ENCODE measurements around the gene TMOD1. TPM values are rescaled to one million over a fixed set of nuclear protein-coding genes. Genes with fewer than 3 reads are reported as not detected.
"Not testable (repeated sequence)": the region's sequence is repeated elsewhere in the genome, so short reads cannot be mapped to it uniquely, and the experiment has no call there.

Gene TMOD1
- total RNA-seq, 4 donors from 2014 or later = 1.8 to 4.9 (median 2.9) TPM

DNA sequence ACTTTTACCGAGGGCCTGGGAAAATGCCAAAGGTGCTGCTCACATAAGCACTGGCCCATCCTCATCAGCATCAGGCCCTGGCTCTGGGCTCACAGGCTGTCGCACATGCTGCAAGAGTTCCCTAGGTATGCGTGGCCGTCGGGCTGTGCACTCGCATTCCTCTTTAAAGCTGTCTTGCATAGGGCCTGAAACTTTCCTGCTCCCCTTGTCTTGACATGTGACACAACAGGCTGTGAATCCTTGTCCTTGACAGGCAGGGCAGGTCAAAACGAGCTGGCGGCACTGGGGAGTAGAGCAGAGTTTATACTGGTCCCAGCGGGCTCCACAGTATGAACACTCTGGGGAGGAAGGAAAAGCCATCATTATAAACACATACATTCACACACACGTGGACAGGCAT lies 101.0 kb downstream of the TMOD1 start:
- no peak overlapping the region for H3K4me3 ChIP-seq (ENCODE audit: low read depth, poor library complexity, severe bottlenecking)
- intact Hi-C loops (cut with DNase I; ENCODE audit: low total_unique reads) = no loop called here
- TF ChIP-seq, protein P1, sequence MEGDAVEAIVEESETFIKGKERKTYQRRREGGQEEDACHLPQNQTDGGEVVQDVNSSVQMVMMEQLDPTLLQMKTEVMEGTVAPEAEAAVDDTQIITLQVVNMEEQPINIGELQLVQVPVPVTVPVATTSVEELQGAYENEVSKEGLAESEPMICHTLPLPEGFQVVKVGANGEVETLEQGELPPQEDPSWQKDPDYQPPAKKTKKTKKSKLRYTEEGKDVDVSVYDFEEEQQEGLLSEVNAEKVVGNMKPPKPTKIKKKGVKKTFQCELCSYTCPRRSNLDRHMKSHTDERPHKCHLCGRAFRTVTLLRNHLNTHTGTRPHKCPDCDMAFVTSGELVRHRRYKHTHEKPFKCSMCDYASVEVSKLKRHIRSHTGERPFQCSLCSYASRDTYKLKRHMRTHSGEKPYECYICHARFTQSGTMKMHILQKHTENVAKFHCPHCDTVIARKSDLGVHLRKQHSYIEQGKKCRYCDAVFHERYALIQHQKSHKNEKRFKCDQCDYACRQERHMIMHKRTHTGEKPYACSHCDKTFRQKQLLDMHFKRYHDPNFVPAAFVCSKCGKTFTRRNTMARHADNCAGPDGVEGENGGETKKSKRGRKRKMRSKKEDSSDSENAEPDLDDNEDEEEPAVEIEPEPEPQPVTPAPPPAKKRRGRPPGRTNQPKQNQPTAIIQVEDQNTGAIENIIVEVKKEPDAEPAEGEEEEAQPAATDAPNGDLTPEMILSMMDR (IDR thresholded peaks at IDR 0.05) = no peak
- no peak for TF ChIP-seq POLR2A (IDR thresholded peaks at IDR 0.05)
- no peak for DNase-seq (ENCODE audit: low spot score in 2 of 2)
- WGBS, 2 donors = 77 to 81% methylated on average over 10 of the region's 10 CpGs

DNA sequence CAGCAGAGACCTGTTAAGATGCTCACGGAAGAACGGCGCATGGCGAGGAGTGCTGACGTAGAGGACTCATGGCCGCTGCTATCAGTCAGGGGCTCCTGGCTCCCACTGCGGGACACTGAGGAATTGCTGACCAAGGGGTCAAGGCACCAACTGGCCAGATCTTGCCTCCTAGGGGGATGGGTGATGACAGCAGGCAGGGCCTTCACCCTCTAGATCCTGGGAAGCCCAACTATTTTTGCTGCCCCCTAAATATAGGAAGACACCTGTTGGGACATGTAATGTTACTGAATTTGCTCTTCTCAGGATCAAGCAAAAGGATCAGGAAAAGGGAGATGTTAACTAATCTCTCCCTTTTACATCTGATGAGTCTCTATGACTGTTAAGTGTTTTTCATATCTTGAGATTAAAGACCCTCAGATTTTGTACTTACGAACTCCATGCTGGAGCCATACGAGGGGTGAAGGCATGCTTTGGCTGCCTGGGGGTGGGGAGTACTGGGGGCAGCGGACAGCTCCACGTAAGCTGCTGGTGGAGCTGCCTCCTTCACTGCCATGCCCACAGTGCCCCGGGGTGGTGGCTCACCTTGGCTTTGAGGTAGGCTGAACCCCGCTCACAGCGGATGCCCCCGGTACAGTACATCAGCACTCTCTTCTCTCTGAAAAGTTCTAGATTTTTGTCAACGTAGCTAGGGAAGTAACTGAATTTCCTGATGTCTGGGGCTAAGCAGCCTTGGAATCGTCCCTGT lies 103.6 kb downstream of the TMOD1 start:
- no peak for DNase-seq (ENCODE audit: low spot score in 2 of 2)
- H3K4me3 ChIP-seq (ENCODE audit: low read depth, poor library complexity, severe bottlenecking) = no peak overlapping the region
- intact Hi-C loops (cut with DNase I; ENCODE audit: low total_unique reads) = no loop called here
- TF ChIP-seq, protein P1 (IDR thresholded peaks at IDR 0.05) = no peak
- TF ChIP-seq POLR2A (IDR thresholded peaks at IDR 0.05) = no peak
- WGBS, 2 donors = 84 to 96% methylated on average over 17 of the region's 17 CpGs

DNA sequence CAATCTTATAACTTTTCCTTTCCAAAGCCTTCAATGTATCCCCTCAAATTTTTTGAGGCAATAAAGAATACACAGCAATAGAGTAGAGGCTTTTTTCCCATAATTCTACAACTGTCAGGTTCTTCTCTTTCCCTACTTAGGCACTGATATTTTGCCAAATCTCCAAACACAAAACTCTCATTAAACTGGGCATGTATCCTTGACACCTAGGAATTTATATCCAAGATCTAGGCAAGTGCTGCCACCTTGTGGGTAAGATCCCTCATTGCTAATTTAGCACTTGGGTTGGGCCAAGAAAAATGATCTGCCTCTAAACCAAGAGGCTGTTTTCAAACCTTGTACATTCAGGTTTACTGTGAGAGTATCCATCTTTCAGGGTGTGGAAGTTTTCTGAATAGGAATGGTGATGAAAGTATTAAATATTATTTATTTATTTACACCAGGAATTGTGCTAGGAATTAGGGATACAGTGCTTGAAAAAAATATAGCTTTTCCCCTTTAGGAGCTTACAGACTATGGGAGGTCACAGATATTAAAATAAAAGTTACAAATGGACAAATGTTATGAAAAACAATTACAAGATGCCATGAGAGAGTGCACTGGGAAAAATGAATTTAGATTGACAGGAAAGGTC lies 114.1 kb downstream of the TMOD1 start:
- no peak overlapping the region for H3K4me3 ChIP-seq (ENCODE audit: low read depth, poor library complexity, severe bottlenecking)
- intact Hi-C loops (cut with DNase I; ENCODE audit: low total_unique reads) = no loop called here
- DNase-seq (ENCODE audit: low spot score in 2 of 2) = peak in 1 of 2 donors; percentile 77
- TF ChIP-seq POLR2A (IDR thresholded peaks at IDR 0.05) = no peak
- TF ChIP-seq, protein P1 (IDR thresholded peaks at IDR 0.05) = no peak

DNA sequence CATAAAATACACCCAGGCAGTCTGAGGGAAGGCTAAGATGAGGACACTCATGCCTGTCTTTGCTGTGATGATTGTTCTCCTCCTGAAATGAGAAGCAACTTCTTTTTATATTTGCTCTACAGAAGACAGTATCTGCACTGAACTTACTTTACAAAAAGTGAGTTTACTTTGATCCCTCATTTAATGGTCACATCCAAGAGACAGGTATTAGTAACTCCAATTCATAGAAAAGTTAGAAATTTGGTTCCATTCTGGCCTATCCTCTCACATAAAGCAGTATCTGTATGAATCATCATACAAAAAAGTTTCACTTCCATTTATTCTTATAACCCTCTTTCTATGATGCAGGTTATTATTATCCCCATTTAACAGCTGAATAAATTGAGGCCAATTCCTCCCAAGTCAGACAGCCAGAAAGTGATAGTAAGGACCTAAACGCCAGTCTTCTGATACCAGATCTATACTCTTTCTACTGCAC lies 116.5 kb downstream of the TMOD1 start:
- no peak overlapping the region for H3K4me3 ChIP-seq (ENCODE audit: low read depth, poor library complexity, severe bottlenecking)
- no peak for DNase-seq (ENCODE audit: low spot score in 2 of 2)
- 84 to 88% methylated on average over 1 of the region's 1 CpG for WGBS, 2 donors
- intact Hi-C loops (cut with DNase I; ENCODE audit: low total_unique reads) = no loop called here
- TF ChIP-seq, protein P1 (IDR thresholded peaks at IDR 0.05) = no peak
- no peak for TF ChIP-seq POLR2A (IDR thresholded peaks at IDR 0.05)

DNA sequence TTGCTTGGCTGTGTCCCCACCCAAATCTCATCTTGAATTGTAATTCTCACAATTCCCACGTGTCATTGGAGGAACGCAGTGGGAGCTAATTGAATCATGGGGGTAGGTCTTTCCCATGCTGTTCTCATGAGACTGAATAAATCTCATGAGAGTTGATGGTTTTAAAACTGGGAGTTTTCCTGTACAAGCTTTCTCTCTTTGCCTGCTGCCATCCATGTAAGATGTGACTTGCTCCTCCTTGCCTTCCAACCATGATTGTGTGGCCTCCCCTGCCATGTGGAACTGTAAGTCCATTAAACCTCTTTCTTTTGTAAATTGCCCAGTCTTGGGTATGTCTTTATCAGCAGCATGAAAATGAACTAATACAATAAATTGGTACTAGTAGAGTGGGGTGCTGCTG lies 118.6 kb downstream of the TMOD1 start:
- intact Hi-C loops (cut with DNase I; ENCODE audit: low total_unique reads); DNase-seq (ENCODE audit: low spot score in 2 of 2); H3K4me3 ChIP-seq (ENCODE audit: low read depth, poor library complexity, severe bottlenecking): not testable (repeated sequence)
- WGBS, 2 donors = 93 to 95% methylated on average over 2 of the region's 2 CpGs

DNA sequence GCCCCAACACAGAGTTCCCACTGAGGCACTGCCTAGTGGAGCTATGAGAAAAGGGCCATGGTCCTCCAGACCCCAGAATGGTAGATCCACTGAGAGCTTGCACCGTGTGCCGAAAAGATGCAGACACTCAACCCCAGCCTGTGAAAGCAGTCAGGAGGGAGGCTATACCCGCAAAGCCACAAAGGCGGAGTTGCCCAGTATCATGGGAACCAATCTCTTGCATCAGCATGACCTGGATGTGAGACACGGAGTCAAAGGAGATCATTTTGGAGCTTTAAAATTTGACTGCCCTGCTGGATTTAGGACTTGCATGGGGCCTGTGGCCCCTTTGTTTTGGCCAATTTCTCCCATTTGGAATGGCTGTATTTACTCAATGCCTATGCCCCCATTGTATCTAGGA lies 121.0 kb downstream of the TMOD1 start:
- 74 to 81% methylated on average over 5 of the region's 5 CpGs for WGBS, 2 donors
- H3K4me3 ChIP-seq (ENCODE audit: low read depth, poor library complexity, severe bottlenecking); DNase-seq (ENCODE audit: low spot score in 2 of 2); intact Hi-C loops (cut with DNase I; ENCODE audit: low total_unique reads): not testable (repeated sequence)
